Gastroesophageal sphincter (tissue), 4 donors: ENCODE measurements around the gene WWC2. TPM values are rescaled to one million over a fixed set of nuclear protein-coding genes. Genes with fewer than 3 reads are reported as not detected.

ENCODE experiments used
- ATAC-seq: fragments of 150-250 bp; one replicate; pipeline ENCODE4 v1.9.1; 2016; ENCODE audit warnings: mild to moderate bottlenecking, moderate library complexity
- H3K27ac ChIP-seq, 4 donors: fragments of 200-600 bp; sonication (generic) in 3 of 4; 1 replicate in 3 of 4; 2 replicates in 1 of 4; pipeline ENCODE4 v1.5.1; 2016 to 2019
- H3K27me3 ChIP-seq: fragments of 200-600 bp; sonication (generic); one replicate; pipeline ENCODE4 v1.5.1; 2019
- H3K36me3 ChIP-seq, 2 donors: fragments of 200-600 bp; sonication (generic); one replicate each; pipeline ENCODE4 v1.5.1; 2019; ENCODE audit warnings: control low read depth in 1 of 2
- H3K4me1 ChIP-seq, 3 donors: fragments of 200-600 bp; sonication (generic); 1 replicate in 2 of 3; 2 replicates in 1 of 3; pipeline ENCODE4 v1.5.1; 2016 to 2019; ENCODE audit warnings: control low read depth in 2 of 3
- H3K4me3 ChIP-seq, 2 donors: fragments of 200-600 bp; sonication (generic); one replicate each; pipeline ENCODE4 v1.5.1; 2019; ENCODE audit warnings: mild to moderate bottlenecking in 1 of 2, moderate library complexity in 1 of 2
- H3K9me3 ChIP-seq, 3 donors: fragments of 200-600 bp; sonication (generic); one replicate each; pipeline ENCODE4 v1.5.1; 2017 to 2019; ENCODE audit warnings: control low read depth in 2 of 3
- CTCF ChIP-seq, 4 experiments: fragments of 200-600 bp in 2 of 4; fragments of 450-650 bp in 2 of 4; sonication (generic) in 1 of 4; IDR thresholded peaks; one replicate each; pipeline ENCODE4 v1.5.1; 2017 to 2019; ENCODE audit warnings: antibody characterized with exemption in 4 of 4, mild to moderate bottlenecking in 2 of 4, moderate library complexity in 2 of 4
- EP300 ChIP-seq: sonication (generic); formaldehyde crosslinking; IDR thresholded peaks from one replicate; pipeline ENCODE4 v1.6.1; 2017; ENCODE audit warnings: antibody characterized with exemption, mild to moderate bottlenecking
- POLR2A ChIP-seq, 2 donors: fragments of 450-650 bp; IDR thresholded peaks; one replicate each; pipeline ENCODE4 v1.6.1; 2017; ENCODE audit warnings: antibody characterized with exemption in 2 of 2, mild to moderate bottlenecking in 2 of 2, moderate library complexity in 1 of 2
- POLR2AphosphoS5 ChIP-seq: sonication (generic); formaldehyde crosslinking; IDR thresholded peaks from one replicate; pipeline ENCODE4 v1.6.1; 2017; ENCODE audit warnings: antibody characterized with exemption
- WGBS, 2 donors: methylation state at CpG; one replicate each; pipeline ENCODE4 v1.1.5; 2018; ENCODE audit warnings: low coverage in 1 of 2; 5-methylcytosine and 5-hydroxymethylcytosine counted together
- total RNA-seq, 4 donors: library from RNA; depleted of rRNA; stranded (reverse); fragments of >200 nt; gene quantifications; one replicate each; pipeline ENCODE4 v1.1.0, GENCODE V29; 2016

The WWC2 gene
- total RNA-seq, 4 donors from 2014 or later: 23.0 to 42.0 (median 37.2) TPM

- peak; percentile 36 for ATAC-seq
- Histone ChIP-seq H3K4me3 (no peak overlapping the region), H3K4me1 (peaks cover 0 to 8% (median 0%) of the 10 kb centered on the region in 3 donors), H3K36me3 (no peaks in the 10 kb centered on the region), H3K27me3 (no peaks in the 10 kb centered on the region), H3K27ac (no peak overlapping the region), H3K9me3 (no peaks in the 10 kb centered on the region)
- 51 to 73% methylated on average over 3 to 4 of the region's 4 CpGs for WGBS, 2 donors
- TF ChIP-seq POLR2AphosphoS5 (no peak), EP300 (no peak)
These were observed 59.0 kb downstream of the WWC2 start for GRCh38 chr4:183158062-183158461.

GRCh38 chr4:183161630-183162029, 62.6 kb downstream of the WWC2 start:
- 81 to 96% methylated on average over 5 of the region's 5 CpGs for WGBS, 2 donors
- TF ChIP-seq POLR2A (IDR thresholded peaks at IDR 0.05): no peak
- TF ChIP-seq CTCF (IDR thresholded peaks at IDR 0.05): no peak
- no peak for TF ChIP-seq POLR2AphosphoS5
- no peak for TF ChIP-seq EP300
- no peak overlapping the region for H3K4me3 ChIP-seq
- H3K36me3 ChIP-seq: no peaks in the 10 kb centered on the region
- peaks cover 13 to 27% (median 17%) of the 10 kb centered on the region in 3 donors for H3K4me1 ChIP-seq
- no peak for ATAC-seq
- H3K27me3 ChIP-seq: no peaks in the 10 kb centered on the region
- H3K27ac ChIP-seq: no peak overlapping the region
- H3K9me3 ChIP-seq: no peaks in the 10 kb centered on the region

- peaks cover 13 to 32% (median 17%) of the 10 kb centered on the region in 3 donors for H3K4me1 ChIP-seq
- no peaks in the 10 kb centered on the region for H3K27me3 ChIP-seq
- no peak overlapping the region for H3K4me3 ChIP-seq
- TF ChIP-seq CTCF (IDR thresholded peaks at IDR 0.05) (no peak), POLR2A (IDR thresholded peaks at IDR 0.05) (no peak), POLR2AphosphoS5 (no peak), EP300 (no peak)
- no peaks in the 10 kb centered on the region for H3K9me3 ChIP-seq
- H3K27ac ChIP-seq: no peak overlapping the region
- H3K36me3 ChIP-seq: no peaks in the 10 kb centered on the region
- no peak for ATAC-seq
- 71 to 83% methylated on average over 1 to 3 of the region's 3 CpGs for WGBS, 2 donors
These were observed 64.1 kb downstream of the WWC2 start for GRCh38 chr4:183163135-183163534.

GRCh38 chr4:183164963-183165362, 65.9 kb downstream of the WWC2 start:
- WGBS, 2 donors: 71 to 73% methylated on average over 1 of the region's 1 CpG
- H3K27me3 ChIP-seq: no peaks in the 10 kb centered on the region
- no peak for ATAC-seq

GRCh38 chr4:183165376-183165775, 66.3 kb downstream of the WWC2 start:
- Histone ChIP-seq H3K36me3 (no peaks in the 10 kb centered on the region), H3K27ac (peak overlapping the region in 3 of 4 donors; percentile 2 to 35 (median 34)), H3K4me3 (no peak overlapping the region), H3K27me3 (no peaks in the 10 kb centered on the region), H3K4me1 (peaks cover 13 to 37% (median 17%) of the 10 kb centered on the region in 3 donors), H3K9me3 (no peaks in the 10 kb centered on the region)
- WGBS, 2 donors: 0 to 10% methylated on average over 1 of the region's 1 CpG
- ATAC-seq: peak; percentile 19
- TF ChIP-seq POLR2AphosphoS5 (no peak), CTCF (IDR thresholded peaks at IDR 0.05) (no peak), EP300 (no peak), POLR2A (IDR thresholded peaks at IDR 0.05) (no peak)

More at GRCh38 chr4:183164963-183165362, 65.9 kb downstream of the WWC2 start:
- Histone ChIP-seq H3K4me1 (peaks cover 13 to 33% (median 17%) of the 10 kb centered on the region in 3 donors), H3K9me3 (no peaks in the 10 kb centered on the region), H3K4me3 (no peak overlapping the region), H3K27ac (peak overlapping the region in 3 of 4 donors; percentile 2 to 35 (median 34)), H3K36me3 (no peaks in the 10 kb centered on the region)
- TF ChIP-seq EP300 (no peak), POLR2AphosphoS5 (no peak), POLR2A (IDR thresholded peaks at IDR 0.05) (no peak), CTCF (IDR thresholded peaks at IDR 0.05) (no peak)
